ENCODE data around the gene ELK1. TPM values are rescaled to one million over a fixed set of nuclear protein-coding genes. Genes with fewer than 3 reads are reported as not detected.

The ELK1 gene
- total RNA-seq, 1 experiment from 2014 or later = 51.0 TPM

- no peak for DNase-seq (ENCODE audit: low read depth)
Measured at GRCh38 chrX:47645530-47645929, 4.8 kb downstream of the ELK1 start.

- no peak for DNase-seq (ENCODE audit: low read depth)
Measured at GRCh38 chrX:47644557-47645091, 5.7 kb downstream of the ELK1 start.

GRCh38 chrX:47643926-47644325, 6.4 kb downstream of the ELK1 start:
- peak; percentile 14 for DNase-seq (ENCODE audit: low read depth)

GRCh38 chrX:47638816-47639215, 11.5 kb downstream of the ELK1 start:
- no peak for DNase-seq (ENCODE audit: low read depth)

GRCh38 chrX:47637546-47638195, 12.7 kb downstream of the ELK1 start:
- no peak for DNase-seq (ENCODE audit: low read depth)

GRCh38 chrX:47634871-47635575, 15.3 kb downstream of the ELK1 start:
- DNase-seq (ENCODE audit: low read depth) = no peak

- no peak for DNase-seq (ENCODE audit: low read depth)
Measured at GRCh38 chrX:47633689-47634590, 16.4 kb downstream of the ELK1 start.

GRCh38 chrX:47632666-47633065, 17.7 kb downstream of the ELK1 start:
- DNase-seq (ENCODE audit: low read depth) = no peak

GRCh38 chrX:47631676-47632075, 18.7 kb downstream of the ELK1 start:
- DNase-seq (ENCODE audit: low read depth) = no peak

GRCh38 chrX:47629419-47630200, 20.8 kb downstream of the ELK1 start, which contains the start of gene CFP:
TSS of gene CFP (minus strand) at chrX:47629930. CDS start at chrX:47629844, 86 bp downstream.
- no peak for DNase-seq (ENCODE audit: low read depth)

GRCh38 chrX:47628982-47629381, 21.4 kb downstream of the ELK1 start:
- peak; percentile 15 for DNase-seq (ENCODE audit: low read depth)

GRCh38 chrX:47625365-47625764, 25.0 kb downstream of the ELK1 start:
- DNase-seq (ENCODE audit: low read depth) = no peak

- DNase-seq (ENCODE audit: low read depth) = peak; percentile 61
Measured at GRCh38 chrX:47623540-47624027, 26.8 kb downstream of the ELK1 start.

GRCh38 chrX:47621851-47622250, 28.5 kb downstream of the ELK1 start:
- DNase-seq (ENCODE audit: low read depth) = no peak

- no peak for DNase-seq (ENCODE audit: low read depth)
Measured at GRCh38 chrX:47620303-47620685, 30.1 kb downstream of the ELK1 start.

- DNase-seq (ENCODE audit: low read depth) = peak; percentile 66
Measured at GRCh38 chrX:47619486-47620302, 30.7 kb downstream of the ELK1 start, which contains the start of gene SYN1. TSS of gene SYN1 (minus strand) at chrX:47619857. CDS start at chrX:47619728, 129 bp downstream.

- DNase-seq (ENCODE audit: low read depth) = no peak
Measured at GRCh38 chrX:47618923-47619485, 31.4 kb downstream of the ELK1 start.

GRCh38 chrX:47614618-47615017, 35.7 kb downstream of the ELK1 start:
- DNase-seq (ENCODE audit: low read depth) = no peak

- DNase-seq (ENCODE audit: low read depth) = peak; percentile 30
Measured at GRCh38 chrX:47613082-47613481, 37.3 kb downstream of the ELK1 start.

- DNase-seq (ENCODE audit: low read depth) = no peak
Measured at GRCh38 chrX:47612418-47612817, 37.9 kb downstream of the ELK1 start.
